GM23248 (cell line): ENCODE measurements around the gene BICC1.

Experiments used
- EZH2 ChIP-seq: fragments of 200-600 bp; sonication (generic); IDR thresholded peaks from 2 replicates; pipeline ENCODE4 v1.6.1; 2018; ENCODE audit warnings: antibody characterized with exemption, mild to moderate bottlenecking; ENCODE audit not compliant: insufficient read depth, poor library complexity, severe bottlenecking
- EZH2phosphoT487 ChIP-seq: fragments of 200-600 bp; sonication (generic); IDR thresholded peaks from 2 replicates; pipeline ENCODE4 v1.6.1; 2018; ENCODE audit warnings: antibody characterized with exemption, moderate library complexity, mild to moderate bottlenecking, low read depth; ENCODE audit not compliant: insufficient read depth

DNA sequence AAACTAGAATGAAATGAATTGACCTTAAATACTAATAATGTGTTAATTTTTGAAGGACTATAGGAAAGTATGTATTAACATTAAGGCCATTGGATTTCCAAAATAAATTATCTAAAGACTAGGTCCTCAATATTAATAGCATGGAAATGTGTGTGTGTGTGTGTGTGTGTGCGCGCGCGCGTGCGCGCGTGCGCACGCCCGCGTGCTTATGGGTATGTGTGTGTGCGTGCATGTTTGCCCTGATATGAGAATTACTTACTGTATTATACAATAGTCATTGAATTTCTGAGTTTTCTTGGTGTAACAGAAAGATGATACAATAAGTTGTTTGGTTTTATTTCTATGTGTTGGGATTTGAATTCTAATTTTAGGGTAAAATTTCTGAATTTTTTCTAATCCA, 205.9 kb downstream of the BICC1 start:
- TF ChIP-seq EZH2 (no peak), EZH2phosphoT487 (no peak)
